ENCODE measurements around the gene MKNK2. TPM values are rescaled to one million over a fixed set of nuclear protein-coding genes. Genes with fewer than 3 reads are reported as not detected.

The MKNK2 gene
- total RNA-seq, 1 donor from 2014 or later = 1,134 TPM

DNA sequence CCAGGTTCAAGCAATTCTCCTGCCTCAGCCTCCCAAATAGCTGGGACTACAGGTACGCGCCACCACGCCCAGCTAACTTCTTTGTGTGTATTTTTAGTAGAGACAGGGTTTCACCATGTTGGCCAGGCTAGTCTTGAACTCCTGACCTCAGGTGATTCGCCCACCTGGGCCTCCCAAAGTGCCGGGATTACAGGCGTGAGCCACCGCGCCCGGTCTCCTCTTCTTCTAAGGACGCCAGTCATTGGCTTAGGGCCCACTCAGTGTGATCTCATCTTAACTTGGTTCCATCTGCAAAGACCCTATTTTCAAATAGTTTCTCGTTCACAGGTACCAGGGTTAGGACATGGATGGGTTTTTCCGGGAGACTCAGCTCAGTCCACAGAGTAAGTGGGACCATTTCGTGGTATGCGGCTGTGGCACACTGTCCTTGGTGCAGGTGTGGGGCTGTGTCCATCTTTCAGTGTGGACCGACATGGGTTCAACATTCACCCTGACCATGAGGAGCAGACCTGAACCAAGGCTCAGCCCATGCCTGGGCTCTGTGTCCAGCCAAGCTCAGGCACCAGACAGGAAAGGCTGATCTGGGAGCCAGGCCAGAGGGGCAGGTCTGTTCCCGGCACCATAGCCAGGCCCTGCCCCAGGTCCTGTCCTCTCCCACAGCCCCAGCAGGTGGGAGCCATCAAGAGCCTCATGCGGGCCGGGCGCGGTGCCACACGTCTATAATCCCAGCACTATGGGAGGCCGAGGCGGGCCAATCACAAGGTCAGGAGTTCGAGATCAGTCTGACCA, 2.8 kb upstream of the MKNK2 start:
- Mint-ChIP-seq H3K27me3 (no peaks in the 10 kb centered on the region), H3K9me3 (no peaks in the 10 kb centered on the region), H3K4me3 (no peak overlapping the region), H3K36me3 (ENCODE audit: low read depth) (peaks cover 14% of the 10 kb centered on the region), H3K27ac (peak overlapping the region; percentile 97), H3K4me1 (peaks cover 73% of the 10 kb centered on the region)
- ATAC-seq (ENCODE audit: low read depth) = no peak
- no peak for DNase-seq
- TF ChIP-seq, protein P1, sequence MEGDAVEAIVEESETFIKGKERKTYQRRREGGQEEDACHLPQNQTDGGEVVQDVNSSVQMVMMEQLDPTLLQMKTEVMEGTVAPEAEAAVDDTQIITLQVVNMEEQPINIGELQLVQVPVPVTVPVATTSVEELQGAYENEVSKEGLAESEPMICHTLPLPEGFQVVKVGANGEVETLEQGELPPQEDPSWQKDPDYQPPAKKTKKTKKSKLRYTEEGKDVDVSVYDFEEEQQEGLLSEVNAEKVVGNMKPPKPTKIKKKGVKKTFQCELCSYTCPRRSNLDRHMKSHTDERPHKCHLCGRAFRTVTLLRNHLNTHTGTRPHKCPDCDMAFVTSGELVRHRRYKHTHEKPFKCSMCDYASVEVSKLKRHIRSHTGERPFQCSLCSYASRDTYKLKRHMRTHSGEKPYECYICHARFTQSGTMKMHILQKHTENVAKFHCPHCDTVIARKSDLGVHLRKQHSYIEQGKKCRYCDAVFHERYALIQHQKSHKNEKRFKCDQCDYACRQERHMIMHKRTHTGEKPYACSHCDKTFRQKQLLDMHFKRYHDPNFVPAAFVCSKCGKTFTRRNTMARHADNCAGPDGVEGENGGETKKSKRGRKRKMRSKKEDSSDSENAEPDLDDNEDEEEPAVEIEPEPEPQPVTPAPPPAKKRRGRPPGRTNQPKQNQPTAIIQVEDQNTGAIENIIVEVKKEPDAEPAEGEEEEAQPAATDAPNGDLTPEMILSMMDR (IDR thresholded peaks at IDR 0.05) = no peak
- intact Hi-C loops (cut with micrococcal nuclease) = loop anchor here (5.0 kb wide), 1 partner anchor 191 kb away; the partner anchor contains the start of gene KLF16
- ChIA-PET POLR2A (interaction anchor here (0.6 to 59.1 kb wide), 7 partner anchors 8 to 178 kb away, joined by 3 to 2723 read pairs (median 13); partner anchors contain the start of genes IZUMO4 and MOB3A), CTCF (interaction anchor here (1.2 to 2.0 kb wide), 2 partner anchors 16 to 40 kb away, joined by 3 to 6 read pairs; no protein-coding TSS in a partner anchor)

DNA sequence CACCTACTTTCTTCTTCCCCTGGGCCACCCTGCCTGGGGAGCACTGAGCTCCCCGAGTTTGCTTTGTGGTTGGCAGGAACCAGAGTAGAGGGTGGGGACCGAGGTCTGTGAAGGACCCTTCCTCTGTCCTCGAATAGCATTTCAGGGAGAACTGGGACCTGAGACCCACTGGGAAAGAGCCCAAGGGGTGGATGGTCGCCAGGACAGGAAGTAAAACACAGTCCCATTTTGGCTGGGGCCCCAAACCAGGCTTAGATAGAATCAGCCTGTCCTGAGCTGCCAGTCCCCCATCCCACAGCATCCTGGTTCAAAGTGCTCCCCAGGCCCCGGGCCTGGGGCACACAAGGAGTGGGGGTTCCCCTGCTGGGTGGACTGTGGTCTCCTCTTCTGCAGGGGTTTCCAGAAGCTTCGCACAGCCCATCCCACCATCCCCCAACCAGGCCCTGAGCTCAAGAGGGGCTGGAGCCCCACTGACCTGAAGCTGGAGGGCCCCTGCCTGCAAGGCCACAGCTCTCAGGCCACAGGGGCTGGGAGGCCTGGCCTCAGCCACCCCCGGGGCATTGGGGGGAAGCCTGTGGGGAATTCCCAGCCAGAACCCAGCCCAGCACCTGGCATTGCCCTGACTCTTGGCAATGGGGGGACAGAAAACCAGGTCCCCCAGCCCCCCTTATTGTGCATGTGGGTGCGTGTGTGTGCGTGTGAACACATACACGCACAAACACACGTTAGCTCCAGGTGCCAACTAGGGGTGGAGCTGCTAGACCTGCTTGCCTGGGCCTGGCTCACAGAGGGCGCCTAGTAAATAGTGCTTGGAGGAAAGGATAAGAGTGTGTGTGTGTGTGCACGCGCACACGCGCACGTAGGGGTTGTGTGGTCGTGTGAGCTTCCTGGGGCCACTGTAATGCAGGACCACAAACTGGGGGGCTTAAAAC, 995 bp upstream of the MKNK2 start:
- no peaks in the 10 kb centered on the region for H3K9me3 Mint-ChIP-seq
- peak; percentile 19 for ATAC-seq (ENCODE audit: low read depth)

DNA sequence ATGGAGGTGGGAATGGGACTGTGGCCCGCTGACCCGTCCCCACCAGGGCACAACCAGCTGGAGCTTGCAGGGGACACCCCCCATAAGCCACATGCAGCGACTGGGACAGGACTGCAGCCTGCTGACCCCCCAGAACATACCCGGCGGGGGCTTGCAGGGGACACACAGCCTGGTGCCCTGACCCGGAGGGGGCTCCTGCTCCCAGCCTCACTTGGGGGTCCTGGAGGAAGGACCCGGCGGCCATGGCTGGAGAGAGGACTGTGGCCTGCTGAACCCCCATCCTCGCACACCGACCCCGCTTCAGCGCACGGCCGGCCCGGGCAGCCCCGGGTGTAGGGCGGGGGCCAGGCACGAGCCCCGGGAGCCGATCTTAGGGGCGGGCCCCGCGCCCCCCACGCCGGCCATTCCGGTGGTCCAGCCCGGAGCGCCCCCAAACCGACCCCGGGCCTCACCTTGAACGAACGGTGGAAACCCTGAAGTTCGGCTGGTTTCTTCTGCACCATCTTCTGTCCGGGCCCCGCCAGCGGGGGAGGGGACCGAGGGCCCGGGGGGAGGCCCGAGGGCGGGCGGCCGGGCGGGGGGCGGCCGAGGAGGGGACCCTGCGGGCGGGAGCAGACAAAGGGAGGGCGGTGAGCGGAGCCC, 574 bp downstream of the MKNK2 start:
- H3K36me3 Mint-ChIP-seq (ENCODE audit: low read depth) = peaks cover 41% of the 10 kb centered on the region
- TF ChIP-seq, protein P1 (IDR thresholded peaks at IDR 0.05) = no peak
- peak overlapping the region; percentile 88 for H3K27ac Mint-ChIP-seq
- ChIA-PET CTCF (interaction anchor here (0.5 to 1.8 kb wide), 3 partner anchors 19 to 99 kb away, joined by 3 to 6 read pairs (median 3); no protein-coding TSS in a partner anchor), POLR2A (interaction anchor here (0.5 to 59.1 kb wide), 13 partner anchors 11 to 564 kb away, joined by 3 to 2723 read pairs (median 5); partner anchors contain the start of genes IZUMO4 and MOB3A)
- no peaks in the 10 kb centered on the region for H3K9me3 Mint-ChIP-seq
- no peak for ATAC-seq (ENCODE audit: low read depth)
- H3K4me3 Mint-ChIP-seq = peak overlapping the region; percentile 93
- peaks cover 78% of the 10 kb centered on the region for H3K4me1 Mint-ChIP-seq
- no peaks in the 10 kb centered on the region for H3K27me3 Mint-ChIP-seq
- intact Hi-C loops (cut with micrococcal nuclease) = loop anchor here (1.0 to 5.0 kb wide), 3 partner anchors 8 to 188 kb away; partner anchors contain the start of gene KLF16
- DNase-seq = no peak

More for the DNA sequence above, 995 bp upstream of the MKNK2 start:
- intact Hi-C loops (cut with micrococcal nuclease) = loop anchor here (1.0 to 5.0 kb wide), 9 partner anchors 9 to 190 kb away; partner anchors contain the start of genes AP3D1, CSNK1G2, IZUMO4 and KLF16
- Mint-ChIP-seq H3K27me3 (no peaks in the 10 kb centered on the region), H3K4me1 (peaks cover 76% of the 10 kb centered on the region), H3K36me3 (ENCODE audit: low read depth) (peaks cover 29% of the 10 kb centered on the region), H3K27ac (peak overlapping the region; percentile 97), H3K4me3 (peak overlapping the region; percentile 83)
- DNase-seq = peak; percentile 77
- POLR2A ChIA-PET = interaction anchor here (0.6 to 59.1 kb wide), 30 partner anchors 10 to 577 kb away, joined by 3 to 2723 read pairs (median 6); partner anchors contain the start of genes ADAT3, AP3D1, BTBD2 and IZUMO4
- CTCF ChIA-PET = interaction anchor here (0.6 to 2.0 kb wide), 9 partner anchors 9 to 187 kb away, joined by 3 to 25 read pairs (median 6); partner anchors contain the start of gene MOB3A
- TF ChIP-seq, protein P1 (IDR thresholded peaks at IDR 0.05) = no peak

DNA sequence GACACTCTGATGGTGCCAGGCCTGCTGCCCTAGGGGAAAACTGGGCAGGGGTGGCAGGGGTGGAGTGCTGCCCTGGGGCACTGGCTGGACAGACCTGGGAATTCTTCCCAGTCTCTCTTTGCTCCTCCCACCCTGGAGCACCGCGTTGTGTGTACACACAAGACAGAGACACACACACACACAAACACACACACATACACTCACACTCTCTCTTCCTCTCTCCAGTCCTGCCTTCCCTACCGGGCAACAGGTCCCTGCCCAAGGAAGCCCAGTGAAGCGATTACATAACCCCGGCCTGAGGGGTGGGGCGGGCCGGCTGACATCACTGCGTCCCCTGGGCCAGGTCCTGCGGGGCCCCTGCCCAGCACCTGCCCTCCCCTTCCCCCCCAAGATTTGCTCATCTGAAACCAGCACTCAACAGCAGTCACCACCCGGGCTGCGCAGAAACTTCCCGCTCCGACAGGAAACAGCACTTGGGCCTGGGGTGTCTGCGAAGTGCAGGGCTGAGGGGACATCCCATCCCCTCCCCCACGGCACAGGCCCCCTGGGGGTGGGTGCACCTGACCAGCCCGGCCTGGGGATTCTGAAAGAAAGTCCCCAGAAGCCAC, 1.2 kb downstream of the MKNK2 start:
- peak overlapping the region; percentile 93 for H3K4me3 Mint-ChIP-seq
- TF ChIP-seq, protein P1 (IDR thresholded peaks at IDR 0.05) = no peak
- ChIA-PET POLR2A (interaction anchor here (0.6 to 59.1 kb wide), 12 partner anchors 11 to 564 kb away, joined by 3 to 2723 read pairs (median 4); partner anchors contain the start of genes IZUMO4 and MOB3A), CTCF (interaction anchor here (1.0 to 1.8 kb wide), 4 partner anchors 20 to 38 kb away, joined by 3 to 6 read pairs (median 4); no protein-coding TSS in a partner anchor)
- no peaks in the 10 kb centered on the region for H3K27me3 Mint-ChIP-seq
- peaks cover 78% of the 10 kb centered on the region for H3K4me1 Mint-ChIP-seq
- H3K9me3 Mint-ChIP-seq = no peaks in the 10 kb centered on the region
- H3K36me3 Mint-ChIP-seq (ENCODE audit: low read depth) = peaks cover 46% of the 10 kb centered on the region
- intact Hi-C loops (cut with micrococcal nuclease) = loop anchor here (1.0 to 5.0 kb wide), 3 partner anchors 8 to 188 kb away; partner anchors contain the start of gene KLF16
- peak; percentile 41 for ATAC-seq (ENCODE audit: low read depth)
- peak; percentile 82 for DNase-seq
- H3K27ac Mint-ChIP-seq = peak overlapping the region; percentile 88

Data from activated B cell treated with CpG ODN at 0.5 μM for 24 hours (primary cell).